ES-I3 (cell line): Measurements from ENCODE around the gene LTO1.

Source experiments
- H3K36me3 ChIP-seq: 2 replicates; pipeline ENCODE4 v1.6.1; 2013; ENCODE audit warnings: mild to moderate bottlenecking, low read length, control low read depth, moderate library complexity; ENCODE audit not compliant: insufficient read depth
- H3K4me1 ChIP-seq: 2 replicates; pipeline ENCODE4 v1.6.1; 2013; ENCODE audit warnings: mild to moderate bottlenecking, control low read depth, low read length; ENCODE audit not compliant: insufficient read depth
- H3K9ac ChIP-seq: 2 replicates; pipeline ENCODE4 v1.6.1; 2013; ENCODE audit warnings: low read depth, mild to moderate bottlenecking, low read length, moderate library complexity
- H3K9me3 ChIP-seq: 2 replicates; pipeline ENCODE4 v1.6.1; 2013; ENCODE audit warnings: mild to moderate bottlenecking, low read length, moderate library complexity; ENCODE audit not compliant: control insufficient read depth, insufficient read depth

The LTO1 gene

GRCh38 chr11:69662021-69662698 is 13.0 kb downstream of the LTO1 start:
- H3K4me1 ChIP-seq: peaks cover 16% of the 10 kb centered on the region
- H3K9ac ChIP-seq: no peak overlapping the region
- no peaks in the 10 kb centered on the region for H3K9me3 ChIP-seq
- H3K36me3 ChIP-seq: peaks cover 2% of the 10 kb centered on the region; the same call in 1 of the 2 replicates

- no peaks in the 10 kb centered on the region for H3K9me3 ChIP-seq
- no peak overlapping the region for H3K9ac ChIP-seq
- peaks cover 17% of the 10 kb centered on the region for H3K4me1 ChIP-seq
- H3K36me3 ChIP-seq: peaks cover 2% of the 10 kb centered on the region; the same call in 1 of the 2 replicates
Observed at GRCh38 chr11:69661413-69661715, 13.8 kb downstream of the LTO1 start.

GRCh38 chr11:69660001-69660500 is 15.1 kb downstream of the LTO1 start:
- Histone ChIP-seq H3K9me3 (no peaks in the 10 kb centered on the region), H3K4me1 (peaks cover 17% of the 10 kb centered on the region), H3K9ac (no peak overlapping the region), H3K36me3 (no peaks in the 10 kb centered on the region; the same call in 1 of the 2 replicates)

GRCh38 chr11:69659591-69659990 is 15.6 kb downstream of the LTO1 start:
- Histone ChIP-seq H3K4me1 (peaks cover 17% of the 10 kb centered on the region), H3K9me3 (no peaks in the 10 kb centered on the region), H3K9ac (no peak overlapping the region), H3K36me3 (no peaks in the 10 kb centered on the region)

GRCh38 chr11:69658626-69659450 is 16.3 kb downstream of the LTO1 start:
- Histone ChIP-seq H3K4me1 (peaks cover 17% of the 10 kb centered on the region), H3K36me3 (no peaks in the 10 kb centered on the region), H3K9ac (no peak overlapping the region), H3K9me3 (no peaks in the 10 kb centered on the region)

- no peak overlapping the region for H3K9ac ChIP-seq
- H3K9me3 ChIP-seq: no peaks in the 10 kb centered on the region
- no peaks in the 10 kb centered on the region; the same call in 1 of the 2 replicates for H3K36me3 ChIP-seq
- H3K4me1 ChIP-seq: peaks cover 17% of the 10 kb centered on the region
Observed at GRCh38 chr11:69657911-69658625, 17.1 kb downstream of the LTO1 start.

GRCh38 chr11:69657456-69657910 is 17.7 kb downstream of the LTO1 start:
- no peak overlapping the region for H3K9ac ChIP-seq
- H3K36me3 ChIP-seq: no peaks in the 10 kb centered on the region; the same call in 1 of the 2 replicates
- H3K4me1 ChIP-seq: peaks cover 17% of the 10 kb centered on the region
- H3K9me3 ChIP-seq: no peaks in the 10 kb centered on the region

GRCh38 chr11:69656536-69657455 is 18.4 kb downstream of the LTO1 start:
- H3K9me3 ChIP-seq: no peaks in the 10 kb centered on the region
- peaks cover 4% of the 10 kb centered on the region; the same call in 1 of the 2 replicates for H3K36me3 ChIP-seq
- no peak overlapping the region for H3K9ac ChIP-seq
- H3K4me1 ChIP-seq: peaks cover 17% of the 10 kb centered on the region

- Histone ChIP-seq H3K9me3 (no peaks in the 10 kb centered on the region), H3K4me1 (peaks cover 17% of the 10 kb centered on the region), H3K36me3 (peaks cover 11% of the 10 kb centered on the region), H3K9ac (no peak overlapping the region)
Observed at GRCh38 chr11:69655479-69656428, 19.4 kb downstream of the LTO1 start.

- Histone ChIP-seq H3K9me3 (no peaks in the 10 kb centered on the region), H3K9ac (no peak overlapping the region), H3K36me3 (peaks cover 11% of the 10 kb centered on the region), H3K4me1 (peaks cover 17% of the 10 kb centered on the region)
Observed at GRCh38 chr11:69654660-69655478, 20.3 kb downstream of the LTO1 start.

- Histone ChIP-seq H3K4me1 (peaks cover 17% of the 10 kb centered on the region), H3K9ac (no peak overlapping the region), H3K9me3 (no peaks in the 10 kb centered on the region), H3K36me3 (peaks cover 15% of the 10 kb centered on the region)
Observed at GRCh38 chr11:69654001-69654659, 21.0 kb downstream of the LTO1 start.
